ENCODE measurements around the gene PIM2.

PIM2 gene

GRCh38 chrX:48899078-48899410, 19.8 kb downstream of the PIM2 start:
- no peak for TF ChIP-seq CTCF (IDR thresholded peaks at IDR 0.05; ENCODE audit: low read depth, low read length)
- Histone ChIP-seq H3K27me3 (no peaks in the 10 kb centered on the region), H3K4me3 (ENCODE audit: low read depth, low read length) (no peak overlapping the region; the same call in 1 of the 2 replicates), H3K36me3 (peaks cover 13% of the 10 kb centered on the region), H3K9me3 (no peaks in the 10 kb centered on the region), H3K4me1 (no peaks in the 10 kb centered on the region)
- no peak for DNase-seq

GRCh38 chrX:48897625-48898306, 21.1 kb downstream of the PIM2 start, which contains the start of the genes PQBP1 and TIMM17B:
PQBP1 (plus strand) TSS chrX:48897930; CDS start chrX:48898510, 580 bp downstream.
TIMM17B (minus strand) TSS chrX:48897768; CDS start chrX:48897749, 19 bp downstream.
- no peak for TF ChIP-seq CTCF (IDR thresholded peaks at IDR 0.05; ENCODE audit: low read depth, low read length)
- Histone ChIP-seq H3K36me3 (peaks cover 9% of the 10 kb centered on the region; the same call in 1 of the 2 replicates), H3K27me3 (no peaks in the 10 kb centered on the region), H3K4me1 (no peaks in the 10 kb centered on the region), H3K9me3 (no peaks in the 10 kb centered on the region), H3K4me3 (ENCODE audit: low read depth, low read length) (peak within 1 kb of the TSS; percentile 89)
- DNase-seq: peak; percentile 91

GRCh38 chrX:48897157-48897624, 21.6 kb downstream of the PIM2 start:
- DNase-seq: peak; percentile 84

GRCh38 chrX:48896611-48897011, 22.2 kb downstream of the PIM2 start:
- no peak for TF ChIP-seq CTCF (IDR thresholded peaks at IDR 0.05; ENCODE audit: low read depth, low read length)
- no peaks in the 10 kb centered on the region for H3K4me1 ChIP-seq
- no peak for DNase-seq

More at GRCh38 chrX:48897157-48897624, 21.6 kb downstream of the PIM2 start:
- H3K4me1 ChIP-seq: no peaks in the 10 kb centered on the region
- no peaks in the 10 kb centered on the region for H3K27me3 ChIP-seq
- peaks cover 9% of the 10 kb centered on the region; the same call in 1 of the 2 replicates for H3K36me3 ChIP-seq
- H3K9me3 ChIP-seq: no peaks in the 10 kb centered on the region
- no peak for TF ChIP-seq CTCF (IDR thresholded peaks at IDR 0.05; ENCODE audit: low read depth, low read length)
- H3K4me3 ChIP-seq (ENCODE audit: low read depth, low read length): peak overlapping the region; percentile 89

GRCh38 chrX:48894891-48895290, 23.9 kb downstream of the PIM2 start:
- TF ChIP-seq CTCF (IDR thresholded peaks at IDR 0.05; ENCODE audit: low read depth, low read length): no peak
- H3K27me3 ChIP-seq: no peaks in the 10 kb centered on the region

More at GRCh38 chrX:48896611-48897011, 22.2 kb downstream of the PIM2 start:
- Histone ChIP-seq H3K4me3 (ENCODE audit: low read depth, low read length) (peak overlapping the region; percentile 89), H3K9me3 (no peaks in the 10 kb centered on the region), H3K36me3 (0 out of 2 replicates have a peak, but pooled peaks cover 7% of the 10 kb centered on the region), H3K27me3 (no peaks in the 10 kb centered on the region)

More at GRCh38 chrX:48894891-48895290, 23.9 kb downstream of the PIM2 start:
- Histone ChIP-seq H3K36me3 (no peaks in the 10 kb centered on the region), H3K9me3 (no peaks in the 10 kb centered on the region), H3K4me1 (no peaks in the 10 kb centered on the region), H3K4me3 (ENCODE audit: low read depth, low read length) (no peak overlapping the region)
- DNase-seq: no peak
